ENCODE results near the gene ABLIM3.

Gene ABLIM3

DNA sequence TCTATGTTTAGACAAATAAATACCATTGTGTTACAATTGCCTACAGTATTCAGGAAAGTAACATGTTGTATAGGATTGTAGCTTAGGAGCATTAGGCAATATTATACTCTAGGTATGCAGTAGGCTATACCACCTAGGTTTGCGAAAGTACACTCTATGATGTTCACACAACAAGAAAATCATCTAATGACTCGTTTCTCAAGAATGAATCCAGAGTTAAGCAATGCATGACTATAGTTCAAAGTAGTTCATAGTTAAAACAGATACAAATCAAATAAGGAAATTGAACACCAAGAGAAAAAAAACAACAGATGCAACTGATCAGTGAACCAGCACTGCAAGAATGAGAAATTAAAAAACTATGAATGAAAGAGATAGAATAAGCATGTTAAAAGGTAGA is 27.6 kb upstream of the ABLIM3 start:
- TF ChIP-seq, protein P1, sequence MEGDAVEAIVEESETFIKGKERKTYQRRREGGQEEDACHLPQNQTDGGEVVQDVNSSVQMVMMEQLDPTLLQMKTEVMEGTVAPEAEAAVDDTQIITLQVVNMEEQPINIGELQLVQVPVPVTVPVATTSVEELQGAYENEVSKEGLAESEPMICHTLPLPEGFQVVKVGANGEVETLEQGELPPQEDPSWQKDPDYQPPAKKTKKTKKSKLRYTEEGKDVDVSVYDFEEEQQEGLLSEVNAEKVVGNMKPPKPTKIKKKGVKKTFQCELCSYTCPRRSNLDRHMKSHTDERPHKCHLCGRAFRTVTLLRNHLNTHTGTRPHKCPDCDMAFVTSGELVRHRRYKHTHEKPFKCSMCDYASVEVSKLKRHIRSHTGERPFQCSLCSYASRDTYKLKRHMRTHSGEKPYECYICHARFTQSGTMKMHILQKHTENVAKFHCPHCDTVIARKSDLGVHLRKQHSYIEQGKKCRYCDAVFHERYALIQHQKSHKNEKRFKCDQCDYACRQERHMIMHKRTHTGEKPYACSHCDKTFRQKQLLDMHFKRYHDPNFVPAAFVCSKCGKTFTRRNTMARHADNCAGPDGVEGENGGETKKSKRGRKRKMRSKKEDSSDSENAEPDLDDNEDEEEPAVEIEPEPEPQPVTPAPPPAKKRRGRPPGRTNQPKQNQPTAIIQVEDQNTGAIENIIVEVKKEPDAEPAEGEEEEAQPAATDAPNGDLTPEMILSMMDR (IDR thresholded peaks at IDR 0.05) = no peak

- TF ChIP-seq, protein P1 (IDR thresholded peaks at IDR 0.05) = peak; percentile 83
These were observed 26.6 kb upstream of the ABLIM3 start for GRCh38 chr5:149114403-149115312.

DNA sequence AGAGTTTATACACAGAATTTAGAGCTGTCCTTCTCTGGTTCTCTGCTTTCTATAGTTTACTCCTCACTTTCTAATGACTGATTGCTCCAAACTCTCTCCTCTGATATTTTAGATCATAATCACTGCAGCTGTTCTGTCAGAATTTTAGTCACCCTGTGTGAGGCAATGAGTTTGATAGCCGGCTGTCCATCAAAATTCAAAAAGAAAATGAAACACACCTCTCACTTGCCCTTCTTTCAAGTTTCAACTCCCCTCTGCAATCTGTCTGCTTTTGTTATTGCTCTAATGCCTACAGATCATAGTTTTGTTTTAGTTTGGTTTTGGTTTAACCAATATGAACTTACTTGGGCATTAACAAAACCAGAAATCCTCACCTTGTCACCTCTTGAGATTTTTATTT is 23.3 kb upstream of the ABLIM3 start:
- TF ChIP-seq, protein P1 (IDR thresholded peaks at IDR 0.05) = no peak

- TF ChIP-seq, protein P1 (IDR thresholded peaks at IDR 0.05) = no peak
These were observed 22.8 kb upstream of the ABLIM3 start for GRCh38 chr5:149118463-149118862.

DNA sequence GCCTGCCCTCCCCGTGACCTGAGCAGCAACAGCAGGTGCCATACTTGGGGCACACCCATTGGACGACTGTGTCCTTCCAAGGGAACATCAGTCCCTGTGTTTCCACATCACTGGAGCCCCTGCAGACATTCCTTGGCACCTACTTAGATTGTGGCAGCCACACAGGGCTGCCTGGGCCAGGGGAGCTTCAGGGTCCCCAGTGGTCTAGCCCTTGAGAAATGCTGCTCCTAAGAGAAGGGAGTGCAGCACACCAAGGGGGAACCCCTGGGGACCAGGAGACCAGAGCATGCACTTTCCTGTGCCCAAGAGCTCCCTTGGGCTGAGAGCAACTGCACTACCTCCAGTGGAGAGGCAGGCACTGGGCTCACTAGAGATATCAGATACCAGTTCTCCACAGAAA is 20.1 kb upstream of the ABLIM3 start:
- TF ChIP-seq, protein P1 (IDR thresholded peaks at IDR 0.05) = no peak

GRCh38 chr5:149123211-149123610 is 18.1 kb upstream of the ABLIM3 start:
- TF ChIP-seq, protein P1 (IDR thresholded peaks at IDR 0.05) = no peak

DNA sequence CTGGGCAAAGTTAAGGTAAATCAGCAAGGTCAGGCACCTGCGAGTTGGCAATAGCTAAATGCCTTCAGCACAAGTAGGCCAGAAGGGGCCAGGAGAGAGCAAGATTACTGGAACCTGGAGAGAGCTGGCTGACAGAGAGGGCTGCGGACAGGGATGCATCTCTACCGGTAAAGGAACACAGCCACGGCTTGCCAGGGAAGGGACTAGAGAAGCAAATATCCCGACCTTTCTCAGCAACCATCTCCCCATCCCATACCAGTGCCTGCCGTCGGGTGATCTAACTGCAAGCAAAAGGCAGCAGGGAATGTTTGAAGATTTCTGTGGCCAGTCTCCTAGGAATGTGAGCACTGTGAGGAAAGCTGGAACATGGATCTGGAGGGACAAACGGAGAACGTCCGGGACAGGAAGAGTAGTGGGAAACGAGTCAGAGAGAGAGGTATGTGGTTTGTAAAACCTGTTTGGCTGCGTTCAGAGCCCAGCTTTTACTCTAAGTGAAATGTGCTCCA is 15.9 kb upstream of the ABLIM3 start:
- TF ChIP-seq, protein P1 (IDR thresholded peaks at IDR 0.05) = peak; percentile 54

Data from LNCAP (cell line).